ENCODE data around the gene ERGIC1. TPM values are rescaled to one million over a fixed set of nuclear protein-coding genes. Genes with fewer than 3 reads are reported as not detected.

The ERGIC1 gene
- total RNA-seq, 1 experiment from 2014 or later = 89.8 TPM

DNA sequence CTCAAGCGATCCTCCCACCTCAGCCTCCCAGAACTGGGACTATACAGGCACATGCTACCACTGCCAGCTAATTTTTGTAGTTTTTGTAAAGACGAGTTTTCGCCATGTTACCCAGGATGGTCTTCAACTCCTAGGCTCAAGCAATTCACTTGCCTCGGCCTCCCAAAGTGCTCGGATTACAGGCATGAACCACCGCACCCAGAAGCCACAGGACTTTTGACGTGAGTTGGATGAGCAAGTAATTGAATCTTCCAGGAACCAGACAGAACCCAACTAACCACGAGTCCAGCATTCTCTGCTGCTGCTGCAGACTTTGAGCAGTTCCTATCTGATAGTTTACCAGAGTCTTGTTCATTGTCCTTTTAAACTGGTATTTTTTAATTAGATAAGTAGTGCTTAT lies 139.9 kb downstream of the ERGIC1 start:
- POLR2A ChIA-PET = no interaction called here
- Mint-ChIP-seq H3K4me1 (no peaks in the 10 kb centered on the region), H3K36me3 (peaks cover 8% of the 10 kb centered on the region), H3K4me3 (no peak overlapping the region), H3K9me3 (no peaks in the 10 kb centered on the region), H3K27ac (no peak overlapping the region), H3K27me3 (ENCODE audit: low read depth) (peaks cover 24% of the 10 kb centered on the region)
- DNase-seq (ENCODE audit: low spot score) = no peak
- no peak for ATAC-seq
- TF ChIP-seq, protein P1, sequence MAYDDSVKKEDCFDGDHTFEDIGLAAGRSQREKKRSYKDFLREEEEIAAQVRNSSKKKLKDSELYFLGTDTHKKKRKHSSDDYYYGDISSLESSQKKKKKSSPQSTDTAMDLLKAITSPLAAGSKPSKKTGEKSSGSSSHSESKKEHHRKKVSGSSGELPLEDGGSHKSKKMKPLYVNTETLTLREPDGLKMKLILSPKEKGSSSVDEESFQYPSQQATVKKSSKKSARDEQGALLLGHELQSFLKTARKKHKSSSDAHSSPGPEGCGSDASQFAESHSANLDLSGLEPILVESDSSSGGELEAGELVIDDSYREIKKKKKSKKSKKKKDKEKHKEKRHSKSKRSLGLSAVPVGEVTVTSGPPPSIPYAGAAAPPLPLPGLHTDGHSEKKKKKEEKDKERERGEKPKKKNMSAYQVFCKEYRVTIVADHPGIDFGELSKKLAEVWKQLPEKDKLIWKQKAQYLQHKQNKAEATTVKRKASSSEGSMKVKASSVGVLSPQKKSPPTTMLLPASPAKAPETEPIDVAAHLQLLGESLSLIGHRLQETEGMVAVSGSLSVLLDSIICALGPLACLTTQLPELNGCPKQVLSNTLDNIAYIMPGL (CRISPR knock-in tag; IDR thresholded peaks at IDR 0.05) = no peak
- TF ChIP-seq NFYB (CRISPR knock-in tag; conservative IDR thresholded peaks at IDR 0.05; ENCODE audit: low read depth) = no peak
- TF ChIP-seq MXD4 (CRISPR knock-in tag; IDR thresholded peaks at IDR 0.05; ENCODE audit: borderline replicate concordance) = no peak
- TF ChIP-seq, protein P2, sequence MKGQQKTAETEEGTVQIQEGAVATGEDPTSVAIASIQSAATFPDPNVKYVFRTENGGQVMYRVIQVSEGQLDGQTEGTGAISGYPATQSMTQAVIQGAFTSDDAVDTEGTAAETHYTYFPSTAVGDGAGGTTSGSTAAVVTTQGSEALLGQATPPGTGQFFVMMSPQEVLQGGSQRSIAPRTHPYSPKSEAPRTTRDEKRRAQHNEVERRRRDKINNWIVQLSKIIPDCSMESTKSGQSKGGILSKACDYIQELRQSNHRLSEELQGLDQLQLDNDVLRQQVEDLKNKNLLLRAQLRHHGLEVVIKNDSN (CRISPR knock-in tag; IDR thresholded peaks at IDR 0.05) = no peak
- no peak for TF ChIP-seq KAT7 (CRISPR knock-in tag; IDR thresholded peaks at IDR 0.05; ENCODE audit: borderline replicate concordance)
- no peak for TF ChIP-seq ZNF423 (CRISPR knock-in tag; IDR thresholded peaks at IDR 0.05)
- TF ChIP-seq RORB (CRISPR knock-in tag; IDR thresholded peaks at IDR 0.05) = no peak
- CTCF ChIA-PET = interaction anchor here (1.6 kb wide), 1 partner anchor 267 kb away, joined by 4 read pairs; no protein-coding TSS in a partner anchor

DNA sequence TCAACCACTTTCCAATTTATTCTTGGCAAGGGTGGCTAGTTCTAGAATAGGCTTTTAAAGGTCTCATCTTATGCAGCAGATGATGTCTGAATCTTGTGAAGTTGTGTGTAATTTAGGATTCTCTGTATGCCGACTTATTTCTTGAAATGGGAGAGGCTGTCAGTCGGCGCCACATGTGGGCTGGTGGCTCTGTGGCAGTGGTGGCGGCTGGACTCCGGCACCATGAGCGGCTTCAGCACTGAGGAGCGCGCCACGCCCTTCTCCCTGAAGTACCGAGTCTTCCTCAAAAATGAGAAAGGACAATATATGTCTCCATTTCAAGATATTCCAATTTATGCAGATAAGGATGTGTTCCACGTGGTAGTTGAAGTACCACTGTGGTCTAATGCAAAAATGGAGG lies 141.2 kb downstream of the ERGIC1 start:
- TF ChIP-seq FOXK1 (CRISPR knock-in tag; IDR thresholded peaks at IDR 0.05) = no peak
- no peak for TF ChIP-seq HMGA2 (CRISPR knock-in tag; IDR thresholded peaks at IDR 0.05)
- no peak for TF ChIP-seq NFE2L1 (CRISPR knock-in tag; IDR thresholded peaks at IDR 0.05)
- TF ChIP-seq SOX15 (CRISPR knock-in tag; IDR thresholded peaks at IDR 0.05) = no peak
- TF ChIP-seq KAT7 (CRISPR knock-in tag; IDR thresholded peaks at IDR 0.05; ENCODE audit: borderline replicate concordance) = no peak

DNA sequence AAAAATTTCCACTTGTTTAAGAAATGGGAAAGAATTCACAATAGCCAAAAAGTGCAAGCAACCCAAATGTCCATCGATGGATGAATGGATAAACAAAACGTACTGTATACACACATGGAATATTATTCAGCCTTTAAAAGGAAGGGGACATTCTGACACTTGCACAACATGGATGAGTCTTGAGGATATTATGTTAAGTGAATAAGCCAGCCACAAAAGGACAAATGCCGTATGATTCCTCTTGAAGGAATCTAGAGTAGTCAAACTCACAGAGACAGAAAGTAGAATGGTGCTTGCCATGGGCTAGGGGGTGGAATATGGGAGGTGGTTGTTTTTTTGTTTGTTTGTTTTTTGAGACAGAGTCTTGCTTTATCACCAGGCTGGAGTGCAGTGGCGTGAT lies 145.7 kb downstream of the ERGIC1 start:
- H3K4me1 Mint-ChIP-seq = peaks cover 3% of the 10 kb centered on the region; the same call in 1 of the 2 replicates
- no peak overlapping the region for H3K4me3 Mint-ChIP-seq
- DNase-seq (ENCODE audit: low spot score) (no peak), ATAC-seq (no peak)
- TF ChIP-seq, protein P3, sequence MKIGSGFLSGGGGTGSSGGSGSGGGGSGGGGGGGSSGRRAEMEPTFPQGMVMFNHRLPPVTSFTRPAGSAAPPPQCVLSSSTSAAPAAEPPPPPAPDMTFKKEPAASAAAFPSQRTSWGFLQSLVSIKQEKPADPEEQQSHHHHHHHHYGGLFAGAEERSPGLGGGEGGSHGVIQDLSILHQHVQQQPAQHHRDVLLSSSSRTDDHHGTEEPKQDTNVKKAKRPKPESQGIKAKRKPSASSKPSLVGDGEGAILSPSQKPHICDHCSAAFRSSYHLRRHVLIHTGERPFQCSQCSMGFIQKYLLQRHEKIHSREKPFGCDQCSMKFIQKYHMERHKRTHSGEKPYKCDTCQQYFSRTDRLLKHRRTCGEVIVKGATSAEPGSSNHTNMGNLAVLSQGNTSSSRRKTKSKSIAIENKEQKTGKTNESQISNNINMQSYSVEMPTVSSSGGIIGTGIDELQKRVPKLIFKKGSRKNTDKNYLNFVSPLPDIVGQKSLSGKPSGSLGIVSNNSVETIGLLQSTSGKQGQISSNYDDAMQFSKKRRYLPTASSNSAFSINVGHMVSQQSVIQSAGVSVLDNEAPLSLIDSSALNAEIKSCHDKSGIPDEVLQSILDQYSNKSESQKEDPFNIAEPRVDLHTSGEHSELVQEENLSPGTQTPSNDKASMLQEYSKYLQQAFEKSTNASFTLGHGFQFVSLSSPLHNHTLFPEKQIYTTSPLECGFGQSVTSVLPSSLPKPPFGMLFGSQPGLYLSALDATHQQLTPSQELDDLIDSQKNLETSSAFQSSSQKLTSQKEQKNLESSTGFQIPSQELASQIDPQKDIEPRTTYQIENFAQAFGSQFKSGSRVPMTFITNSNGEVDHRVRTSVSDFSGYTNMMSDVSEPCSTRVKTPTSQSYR (CRISPR knock-in tag; IDR thresholded peaks at IDR 0.05) = no peak
- no peak overlapping the region for H3K27ac Mint-ChIP-seq
- peaks cover 22% of the 10 kb centered on the region for H3K27me3 Mint-ChIP-seq (ENCODE audit: low read depth)
- H3K9me3 Mint-ChIP-seq = no peaks in the 10 kb centered on the region
- no peaks in the 10 kb centered on the region for H3K36me3 Mint-ChIP-seq
- CTCF ChIA-PET = interaction anchor here (0.6 to 2.1 kb wide), 3 partner anchors 27 to 1463 kb away, joined by 3 to 5 read pairs (median 3); no protein-coding TSS in a partner anchor
- POLR2A ChIA-PET = no interaction called here

More for the DNA sequence above, 141.2 kb downstream of the ERGIC1 start:
- no peaks in the 10 kb centered on the region for H3K36me3 Mint-ChIP-seq
- ChIA-PET POLR2A (no interaction called here), CTCF (interaction anchor here (0.6 to 1.6 kb wide), 2 partner anchors 60 to 268 kb away, joined by 3 to 4 read pairs; no protein-coding TSS in a partner anchor)
- no peak overlapping the region for H3K27ac Mint-ChIP-seq
- DNase-seq (ENCODE audit: low spot score) (no peak), ATAC-seq (no peak)
- no peaks in the 10 kb centered on the region for H3K4me1 Mint-ChIP-seq
- no peaks in the 10 kb centered on the region for H3K9me3 Mint-ChIP-seq
- peaks cover 24% of the 10 kb centered on the region for H3K27me3 Mint-ChIP-seq (ENCODE audit: low read depth)
- H3K4me3 Mint-ChIP-seq = no peak overlapping the region

DNA sequence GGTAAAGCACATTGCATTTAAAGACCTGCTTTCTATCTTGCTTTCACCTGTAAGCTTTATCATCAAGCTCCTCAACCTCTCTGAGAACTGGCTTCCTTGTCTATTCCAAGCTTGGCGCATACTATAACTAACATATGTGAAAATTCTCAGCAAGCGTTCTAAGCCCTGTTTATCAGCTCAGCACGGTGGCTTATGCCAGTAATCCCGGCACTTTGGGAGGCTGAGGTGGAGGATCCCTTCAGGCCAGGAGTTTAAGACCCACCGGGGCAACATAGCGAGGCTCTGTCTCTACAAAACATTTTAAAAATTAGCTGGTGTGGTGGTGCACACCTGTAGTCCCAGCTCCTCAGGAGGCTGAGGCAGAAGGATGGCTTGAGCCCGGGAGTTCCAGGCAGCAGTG lies 147.9 kb downstream of the ERGIC1 start:
- no peaks in the 10 kb centered on the region for H3K36me3 Mint-ChIP-seq
- peaks cover 6% of the 10 kb centered on the region for H3K27me3 Mint-ChIP-seq (ENCODE audit: low read depth)
- peaks cover 9% of the 10 kb centered on the region for H3K4me1 Mint-ChIP-seq
- ATAC-seq (no peak), DNase-seq (ENCODE audit: low spot score) (no peak)
- no peak overlapping the region for H3K4me3 Mint-ChIP-seq
- no peak overlapping the region for H3K27ac Mint-ChIP-seq
- H3K9me3 Mint-ChIP-seq = no peaks in the 10 kb centered on the region
- CTCF ChIA-PET = interaction anchor here (1.0 kb wide), 1 partner anchor 23 kb away, joined by 5 read pairs; the partner anchor contains the start of gene RPL26L1
- TF ChIP-seq RELA (CRISPR knock-in tag; IDR thresholded peaks at IDR 0.05; ENCODE audit: borderline replicate concordance) = no peak
- TF ChIP-seq, protein P4, sequence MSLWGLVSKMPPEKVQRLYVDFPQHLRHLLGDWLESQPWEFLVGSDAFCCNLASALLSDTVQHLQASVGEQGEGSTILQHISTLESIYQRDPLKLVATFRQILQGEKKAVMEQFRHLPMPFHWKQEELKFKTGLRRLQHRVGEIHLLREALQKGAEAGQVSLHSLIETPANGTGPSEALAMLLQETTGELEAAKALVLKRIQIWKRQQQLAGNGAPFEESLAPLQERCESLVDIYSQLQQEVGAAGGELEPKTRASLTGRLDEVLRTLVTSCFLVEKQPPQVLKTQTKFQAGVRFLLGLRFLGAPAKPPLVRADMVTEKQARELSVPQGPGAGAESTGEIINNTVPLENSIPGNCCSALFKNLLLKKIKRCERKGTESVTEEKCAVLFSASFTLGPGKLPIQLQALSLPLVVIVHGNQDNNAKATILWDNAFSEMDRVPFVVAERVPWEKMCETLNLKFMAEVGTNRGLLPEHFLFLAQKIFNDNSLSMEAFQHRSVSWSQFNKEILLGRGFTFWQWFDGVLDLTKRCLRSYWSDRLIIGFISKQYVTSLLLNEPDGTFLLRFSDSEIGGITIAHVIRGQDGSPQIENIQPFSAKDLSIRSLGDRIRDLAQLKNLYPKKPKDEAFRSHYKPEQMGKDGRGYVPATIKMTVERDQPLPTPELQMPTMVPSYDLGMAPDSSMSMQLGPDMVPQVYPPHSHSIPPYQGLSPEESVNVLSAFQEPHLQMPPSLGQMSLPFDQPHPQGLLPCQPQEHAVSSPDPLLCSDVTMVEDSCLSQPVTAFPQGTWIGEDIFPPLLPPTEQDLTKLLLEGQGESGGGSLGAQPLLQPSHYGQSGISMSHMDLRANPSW (CRISPR knock-in tag; conservative IDR thresholded peaks at IDR 0.05; ENCODE audit: low read depth) = no peak
- TF ChIP-seq ESRRA (CRISPR knock-in tag; IDR thresholded peaks at IDR 0.05; ENCODE audit: borderline replicate concordance) = no peak
- POLR2A ChIA-PET = no interaction called here
